Thymus (tissue), 11 donors: ENCODE data around the gene CAPS. TPM values are rescaled to one million over a fixed set of nuclear protein-coding genes. Genes with fewer than 3 reads are reported as not detected.
A peak's percentile ranks its signal among the peaks of the same experiment; 100 is the strongest.
"Not testable (repeated sequence)": the region's sequence is repeated elsewhere in the genome, so short reads cannot be mapped to it uniquely, and the experiment has no call there.

Experiments
- DNase-seq, 9 donors: peaks; one replicate each; pipeline ENCODE4 v3.0.0-alpha.2; 2013; ENCODE audit warnings: low spot score in 9 of 9, low read depth in 6 of 9, missing footprints in 1 of 9
- H3K27ac ChIP-seq, 2 donors: one replicate each; pipeline ENCODE4 v1.5.1; 2013; ENCODE audit warnings: control low read depth in 1 of 2, low read depth in 1 of 2, low read length in 1 of 2, mild to moderate bottlenecking in 1 of 2, moderate library complexity in 1 of 2
- H3K27me3 ChIP-seq, 2 donors: one replicate each; pipeline ENCODE4 v1.5.1; 2013; ENCODE audit warnings: low read length in 1 of 2; ENCODE audit not compliant: control insufficient read depth in 2 of 2, insufficient read depth in 1 of 2
- H3K36me3 ChIP-seq, 2 donors: one replicate each; pipeline ENCODE4 v1.5.1; 2013; ENCODE audit warnings: low read length in 1 of 2, mild to moderate bottlenecking in 1 of 2, moderate library complexity in 1 of 2; ENCODE audit not compliant: control insufficient read depth in 2 of 2, insufficient read depth in 2 of 2
- H3K4me1 ChIP-seq, 2 donors: one replicate each; pipeline ENCODE4 v1.5.1; 2013; ENCODE audit warnings: low read length in 2 of 2; ENCODE audit not compliant: control insufficient read depth in 2 of 2, insufficient read depth in 2 of 2
- H3K4me3 ChIP-seq, 2 donors: one replicate each; pipeline ENCODE4 v1.5.1; 2013; ENCODE audit warnings: low read length in 2 of 2, control low read depth in 1 of 2, mild to moderate bottlenecking in 1 of 2
- H3K9me3 ChIP-seq, 2 donors: one replicate each; pipeline ENCODE4 v1.5.1; 2013; ENCODE audit warnings: low read length in 1 of 2, mild to moderate bottlenecking in 1 of 2; ENCODE audit not compliant: control insufficient read depth in 2 of 2, insufficient read depth in 1 of 2
- WGBS: extraction: QIAGEN DNeasy Blood & Tissue Kit; methylation state at CpG from one replicate; pipeline ENCODE4 v1.1.7; 2013; 5-methylcytosine and 5-hydroxymethylcytosine counted together
- polyA plus RNA-seq: library from polyadenylated mRNA; stranded (reverse); fragments of 200-250 nt; gene quantifications from one replicate; pipeline ENCODE4 v1.2.3, GENCODE V29; 2013
- total RNA-seq: library from RNA; stranded (reverse); fragments of 120-200 nt; gene quantifications from one replicate; pipeline ENCODE4 v1.2.4, GENCODE V29; 2013
- donor health status: healthy.

CAPS gene
- total and polyA plus RNA-seq, 2 donors = 6.5 to 70.4 TPM

GRCh38 chr19:5877427-5877826 is 36.6 kb upstream of the CAPS start:
- H3K27ac ChIP-seq = peak overlapping the region in 1 of 2 donors; percentile 52
- peaks cover 2 to 50% of the 10 kb centered on the region in 2 donors for H3K27me3 ChIP-seq
- H3K36me3 ChIP-seq = no peaks in the 10 kb centered on the region
- H3K9me3 ChIP-seq = no peaks in the 10 kb centered on the region
- H3K4me1 ChIP-seq = peaks cover 0 to 7% of the 10 kb centered on the region in 2 donors
- DNase-seq = no peak
- 92% methylated on average over 8 of the region's 8 CpGs for WGBS
- H3K4me3 ChIP-seq = no peak overlapping the region

- no peak for DNase-seq
- WGBS = 86% methylated on average over 9 of the region's 9 CpGs
Measured at GRCh38 chr19:5877882-5878281, 36.2 kb upstream of the CAPS start.

GRCh38 chr19:5880196-5880595 is 33.9 kb upstream of the CAPS start:
- H3K27ac ChIP-seq = no peak overlapping the region
- no peaks in the 10 kb centered on the region for H3K9me3 ChIP-seq
- peaks cover 0 to 7% of the 10 kb centered on the region in 2 donors for H3K4me1 ChIP-seq
- H3K36me3 ChIP-seq = no peaks in the 10 kb centered on the region
- no peak overlapping the region for H3K4me3 ChIP-seq
- 55% methylated on average over 6 of the region's 6 CpGs for WGBS
- peaks cover 2 to 55% of the 10 kb centered on the region in 2 donors for H3K27me3 ChIP-seq
- DNase-seq = no peak

More at GRCh38 chr19:5877882-5878281, 36.2 kb upstream of the CAPS start:
- no peaks in the 10 kb centered on the region for H3K9me3 ChIP-seq
- peaks cover 0 to 7% of the 10 kb centered on the region in 2 donors for H3K4me1 ChIP-seq
- H3K4me3 ChIP-seq = no peak overlapping the region
- no peaks in the 10 kb centered on the region for H3K36me3 ChIP-seq
- peaks cover 2 to 53% of the 10 kb centered on the region in 2 donors for H3K27me3 ChIP-seq
- H3K27ac ChIP-seq = peak overlapping the region in 1 of 2 donors; percentile 52

- peaks cover 0 to 7% of the 10 kb centered on the region in 2 donors for H3K4me1 ChIP-seq
- WGBS = 23% methylated on average over 15 of the region's 15 CpGs
- no peak for DNase-seq
- no peaks in the 10 kb centered on the region for H3K9me3 ChIP-seq
- H3K27me3 ChIP-seq = peaks cover 2 to 55% of the 10 kb centered on the region in 2 donors
- peak overlapping the region in 1 of 2 donors; percentile 70 for H3K27ac ChIP-seq
- H3K36me3 ChIP-seq = no peaks in the 10 kb centered on the region
- H3K4me3 ChIP-seq = no peak overlapping the region
Measured at GRCh38 chr19:5880604-5881078, 33.4 kb upstream of the CAPS start.

GRCh38 chr19:5881543-5882299 is 32.3 kb upstream of the CAPS start:
- Histone ChIP-seq H3K27me3 (peaks cover 2 to 53% of the 10 kb centered on the region in 2 donors), H3K9me3 (no peaks in the 10 kb centered on the region), H3K4me1 (peaks cover 0 to 7% of the 10 kb centered on the region in 2 donors), H3K36me3 (no peaks in the 10 kb centered on the region), H3K4me3 (no peak overlapping the region), H3K27ac (peak overlapping the region; percentile 10 to 16)
- 68% methylated on average over 19 of the region's 19 CpGs for WGBS
- DNase-seq = no peak

GRCh38 chr19:5882421-5882968 is 31.6 kb upstream of the CAPS start:
- H3K27ac ChIP-seq = peak overlapping the region; percentile 10 to 16
- 76% methylated on average over 9 of the region's 9 CpGs for WGBS

GRCh38 chr19:5883157-5883873 is 30.7 kb upstream of the CAPS start:
- H3K27me3 ChIP-seq = peaks cover 2 to 45% of the 10 kb centered on the region in 2 donors
- H3K9me3 ChIP-seq, H3K4me3 ChIP-seq, DNase-seq, H3K36me3 ChIP-seq, H3K4me1 ChIP-seq: not testable (repeated sequence)
- 90% methylated on average over 13 of the region's 13 CpGs for WGBS
- peak overlapping the region in 1 of 2 donors; percentile 2 for H3K27ac ChIP-seq

More at GRCh38 chr19:5882421-5882968, 31.6 kb upstream of the CAPS start:
- DNase-seq = no peak
- Histone ChIP-seq H3K4me1 (peaks cover 0 to 7% of the 10 kb centered on the region in 2 donors), H3K27me3 (peaks cover 2 to 52% of the 10 kb centered on the region in 2 donors), H3K4me3 (no peak overlapping the region), H3K9me3 (no peaks in the 10 kb centered on the region), H3K36me3 (no peaks in the 10 kb centered on the region)

- H3K9me3 ChIP-seq, H3K27ac ChIP-seq, DNase-seq, H3K4me1 ChIP-seq, H3K4me3 ChIP-seq, H3K36me3 ChIP-seq: not testable (repeated sequence)
- WGBS = 87% methylated on average over 11 of the region's 11 CpGs
- peaks cover 2 to 38% of the 10 kb centered on the region in 2 donors for H3K27me3 ChIP-seq
Measured at GRCh38 chr19:5884065-5884811, 29.8 kb upstream of the CAPS start.
